ENCODE data around the gene VOPP1. TPM values are rescaled to one million over a fixed set of nuclear protein-coding genes. Genes with fewer than 3 reads are reported as not detected.

The VOPP1 gene
- total and polyA plus RNA-seq, 2 donors (not counting 3 experiments of a cell fraction or from before 2014, with no cell fraction given) = 85.6 to 154 TPM

GRCh38 chr7:55435466-55435865, 136.8 kb downstream of the VOPP1 start:
- POLR2A ChIA-PET = interaction anchor here (0.9 kb wide), 1 partner anchor 12 kb away, joined by 3 read pairs; no protein-coding TSS in a partner anchor
- H3K27me3 ChIP-seq (ENCODE audit: control insufficient read depth in 2 of 2, insufficient read depth in 2 of 2, low read length in 2 of 2) = no peaks in the 10 kb centered on the region
- BruUV-seq (replicated peaks) = no TSS peak

More at GRCh38 chr7:55435466-55435865, 136.8 kb downstream of the VOPP1 start:
- dilution Hi-C loops (cut with MboI; ENCODE audit: extremely low pct_ligation_motif_present, low sequenced_read_pairs) (no loop called here), intact Hi-C loops (cut with micrococcal nuclease) (no loop called here)
- no peak overlapping the region for H3K27ac ChIP-seq (ENCODE audit: insufficient read depth, low read depth, low read length)
- no peak overlapping the region for H3K4me2 ChIP-seq (ENCODE audit: insufficient read depth, low read length)
- no peaks in the 10 kb centered on the region for H3K36me3 ChIP-seq (ENCODE audit: control insufficient read depth in 2 of 2, extremely low read depth in 1 of 2, insufficient read depth in 2 of 2, low read length in 2 of 2)
- H3K9me1 ChIP-seq (replicated peaks; ENCODE audit: control insufficient read depth, extremely low read depth, insufficient read depth, low read length) = no peaks in the 10 kb centered on the region
- H4K20me1 ChIP-seq (replicated peaks; ENCODE audit: control insufficient read depth, extremely low read depth, insufficient read depth, low read length) = no peaks in the 10 kb centered on the region
- H2AFZ ChIP-seq (ENCODE audit: low read depth, low read length) = no peak overlapping the region
- peaks cover 7% of the 10 kb centered on the region for H3K4me1 ChIP-seq (ENCODE audit: control insufficient read depth, extremely low read depth, insufficient read depth, low read length)
- no peak for TF ChIP-seq GATA2 (IDR thresholded peaks at IDR 0.05; ENCODE audit: insufficient read depth, insufficient read length, low read depth, low read length)
- no peak for TF ChIP-seq POLR2A (IDR thresholded peaks at IDR 0.05; ENCODE audit: low read depth, low read length)
- TF ChIP-seq FOS (IDR thresholded peaks at IDR 0.05; ENCODE audit: borderline replicate concordance, insufficient read depth, low read length) = no peak
- TF ChIP-seq CTCF (IDR thresholded peaks at IDR 0.05; ENCODE audit: extremely low read depth in 1 of 2, insufficient read depth in 1 of 2, low read depth in 1 of 2, low read length in 2 of 2) = no peak
- TF ChIP-seq MYC (IDR thresholded peaks at IDR 0.05; ENCODE audit: low read depth, low read length) = no peak
- TF ChIP-seq JUN (IDR thresholded peaks at IDR 0.05; ENCODE audit: borderline replicate concordance, insufficient read depth, insufficient read length, low read depth) = no peak
- no peak for TF ChIP-seq POLR2AphosphoS5 (IDR thresholded peaks at IDR 0.05; ENCODE audit: insufficient read depth, low read depth, low read length)
- TF ChIP-seq EZH2 (IDR thresholded peaks at IDR 0.05; ENCODE audit: borderline replicate concordance, low read depth, low read length, severe bottlenecking) = no peak
- no peak for TF ChIP-seq MAX (IDR thresholded peaks at IDR 0.05; ENCODE audit: insufficient read depth, insufficient read length)
- H3K9me3 ChIP-seq (replicated peaks; ENCODE audit: control insufficient read depth, insufficient read depth, low read length) = no peaks in the 10 kb centered on the region
- no peak overlapping the region for H3K4me3 ChIP-seq (replicated peaks in 1 of 3; ENCODE audit: insufficient read depth in 1 of 3, low read depth in 1 of 3, low read length in 3 of 3)
- no peak for DNase-seq (ENCODE audit: low read depth, low spot score)
- no peaks in the 10 kb centered on the region for H3K79me2 ChIP-seq (ENCODE audit: control insufficient read depth, insufficient read depth, low read length)
- CTCF ChIA-PET = interaction anchor here (1.3 to 1.6 kb wide), 2 partner anchors 12 to 20 kb away, joined by 4 to 6 read pairs; no protein-coding TSS in a partner anchor
- FAIRE-seq = no peak
- H3K9ac ChIP-seq (replicated peaks; ENCODE audit: extremely low read depth, insufficient read depth, low read length) = no peak overlapping the region
